ENCODE measurements around the gene RPP25L. TPM values are rescaled to one million over a fixed set of nuclear protein-coding genes. Genes with fewer than 3 reads are reported as not detected.
A peak's percentile ranks its signal among the peaks of the same experiment; 100 is the strongest.

RPP25L gene
- polyA plus RNA-seq, 1 donor from 2014 or later, result 31.4 TPM

- Histone ChIP-seq H4K20me1 (ENCODE audit: insufficient read depth) (peaks cover 3% of the 10 kb centered on the region), H3K9me3 (ENCODE audit: low read length) (no peaks in the 10 kb centered on the region), H2AFZ (ENCODE audit: low read depth, low read length) (no peak overlapping the region), H3K27me3 (ENCODE audit: insufficient read depth, low read depth, low read length) (no peaks in the 10 kb centered on the region), H3K79me2 (replicated peaks; ENCODE audit: insufficient read depth, low read length) (peaks cover 16% of the 10 kb centered on the region), H3K36me3 (ENCODE audit: insufficient read depth, low read length) (no peaks in the 10 kb centered on the region), H3K4me3 (ENCODE audit: low read length) (no peak overlapping the region), H3K4me2 (ENCODE audit: low read length) (no peak overlapping the region), H3K27ac (ENCODE audit: low read length) (no peak overlapping the region), H3K9me2 (ENCODE audit: insufficient read depth, low read length) (no peaks in the 10 kb centered on the region), H3F3A (ENCODE audit: insufficient read depth, low read length, poor library complexity, severe bottlenecking) (peaks cover 3% of the 10 kb centered on the region), H3K9ac (ENCODE audit: low read length) (no peak overlapping the region)
- no peak for TF ChIP-seq EZH2 (IDR thresholded peaks at IDR 0.05; ENCODE audit: borderline replicate concordance, insufficient read depth, low read length, poor library complexity, severe bottlenecking)
- TF ChIP-seq MXI1 (conservative IDR thresholded peaks at IDR 0.05; ENCODE audit: poor library complexity, severe bottlenecking), result no peak
- no peak for TF ChIP-seq SMC3 (conservative IDR thresholded peaks at IDR 0.05; ENCODE audit: poor library complexity)
- TF ChIP-seq POLR2AphosphoS5 (IDR thresholded peaks at IDR 0.05), result no peak
- no peak for TF ChIP-seq RAD21 (conservative IDR thresholded peaks at IDR 0.05)
- TF ChIP-seq, protein P1, sequence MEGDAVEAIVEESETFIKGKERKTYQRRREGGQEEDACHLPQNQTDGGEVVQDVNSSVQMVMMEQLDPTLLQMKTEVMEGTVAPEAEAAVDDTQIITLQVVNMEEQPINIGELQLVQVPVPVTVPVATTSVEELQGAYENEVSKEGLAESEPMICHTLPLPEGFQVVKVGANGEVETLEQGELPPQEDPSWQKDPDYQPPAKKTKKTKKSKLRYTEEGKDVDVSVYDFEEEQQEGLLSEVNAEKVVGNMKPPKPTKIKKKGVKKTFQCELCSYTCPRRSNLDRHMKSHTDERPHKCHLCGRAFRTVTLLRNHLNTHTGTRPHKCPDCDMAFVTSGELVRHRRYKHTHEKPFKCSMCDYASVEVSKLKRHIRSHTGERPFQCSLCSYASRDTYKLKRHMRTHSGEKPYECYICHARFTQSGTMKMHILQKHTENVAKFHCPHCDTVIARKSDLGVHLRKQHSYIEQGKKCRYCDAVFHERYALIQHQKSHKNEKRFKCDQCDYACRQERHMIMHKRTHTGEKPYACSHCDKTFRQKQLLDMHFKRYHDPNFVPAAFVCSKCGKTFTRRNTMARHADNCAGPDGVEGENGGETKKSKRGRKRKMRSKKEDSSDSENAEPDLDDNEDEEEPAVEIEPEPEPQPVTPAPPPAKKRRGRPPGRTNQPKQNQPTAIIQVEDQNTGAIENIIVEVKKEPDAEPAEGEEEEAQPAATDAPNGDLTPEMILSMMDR (IDR thresholded peaks at IDR 0.05; ENCODE audit: poor library complexity, severe bottlenecking), result no peak
- TF ChIP-seq EP300 (conservative IDR thresholded peaks at IDR 0.05; ENCODE audit: poor library complexity, severe bottlenecking), result no peak
Observed at GRCh38 chr9:34573599-34574325, 38.1 kb downstream of the RPP25L start.

GRCh38 chr9:34572628-34573027 is 39.3 kb downstream of the RPP25L start:
- Histone ChIP-seq H4K20me1 (ENCODE audit: insufficient read depth) (peaks cover 3% of the 10 kb centered on the region), H3F3A (ENCODE audit: insufficient read depth, low read length, poor library complexity, severe bottlenecking) (no peaks in the 10 kb centered on the region)

More at GRCh38 chr9:34572628-34573027, 39.3 kb downstream of the RPP25L start:
- H3K9me3 ChIP-seq (ENCODE audit: low read length), result no peaks in the 10 kb centered on the region
- no peaks in the 10 kb centered on the region for H3K27me3 ChIP-seq (ENCODE audit: insufficient read depth, low read depth, low read length)
- TF ChIP-seq EZH2 (IDR thresholded peaks at IDR 0.05; ENCODE audit: borderline replicate concordance, insufficient read depth, low read length, poor library complexity, severe bottlenecking) (no peak), SMC3 (conservative IDR thresholded peaks at IDR 0.05; ENCODE audit: poor library complexity) (no peak), REST (IDR thresholded peaks at IDR 0.05; ENCODE audit: borderline replicate concordance) (no peak), TAF1 (IDR thresholded peaks at IDR 0.05; ENCODE audit: low read depth) (no peak), MXI1 (conservative IDR thresholded peaks at IDR 0.05; ENCODE audit: poor library complexity, severe bottlenecking) (no peak), POLR2AphosphoS5 (IDR thresholded peaks at IDR 0.05) (peak; percentile 41), EP300 (conservative IDR thresholded peaks at IDR 0.05; ENCODE audit: poor library complexity, severe bottlenecking) (peak; percentile 55), RAD21 (conservative IDR thresholded peaks at IDR 0.05) (no peak)
- TF ChIP-seq, protein P1 (IDR thresholded peaks at IDR 0.05; ENCODE audit: poor library complexity, severe bottlenecking), result no peak
- H3K4me3 ChIP-seq (ENCODE audit: low read length), result no peak overlapping the region
- H3K9me2 ChIP-seq (ENCODE audit: insufficient read depth, low read length), result no peaks in the 10 kb centered on the region
- no peak overlapping the region for H3K4me2 ChIP-seq (ENCODE audit: low read length)
- no peak overlapping the region for H2AFZ ChIP-seq (ENCODE audit: low read depth, low read length)
- H3K9ac ChIP-seq (ENCODE audit: low read length), result no peak overlapping the region
- H3K27ac ChIP-seq (ENCODE audit: low read length), result no peak overlapping the region
- no peaks in the 10 kb centered on the region for H3K36me3 ChIP-seq (ENCODE audit: insufficient read depth, low read length)
- H3K79me2 ChIP-seq (replicated peaks; ENCODE audit: insufficient read depth, low read length), result peaks cover 16% of the 10 kb centered on the region
